Panc1 (cell line): ENCODE data around the gene RNASE7. TPM values are rescaled to one million over a fixed set of nuclear protein-coding genes. Genes with fewer than 3 reads are reported as not detected.

Experiments used
- ATAC-seq: fragments of 200-7000 bp; cut with Tn5 transposase; 2 replicates; pipeline ENCODE4 v1.9.1; 2020; ENCODE audit warnings: mild to moderate bottlenecking, moderate library complexity
- BruUV-seq: library from RNA; stranded (reverse); fragments of 400-500 nt; replicated peaks from 2 replicates; lab custom pipeline; 2021; lab: Mats Ljungman, UMichigan
- CTCF ChIA-PET: fragments of 300-600 bp; sonication (Branson Sonifier 250); formaldehyde crosslinking; loops from one replicate; lab custom pipeline; 2022; ENCODE audit warnings: antibody characterized with exemption; lab: Charles Lee
- POLR2A ChIA-PET: fragments of 300-600 bp; sonication (Branson Sonifier 250); formaldehyde crosslinking; loops from one replicate; lab custom pipeline; 2022; ENCODE audit warnings: antibody characterized with exemption; lab: Charles Lee
- DNase-seq: peaks from one replicate; pipeline ENCODE4 v3.0.0-alpha.2; 2010; ENCODE audit warnings: low read depth, low spot score
- H3K27ac ChIP-seq: 2 replicates; pipeline ENCODE4 v1.5.1; 2011; ENCODE audit warnings: mild to moderate bottlenecking, low read length, inconsistent platforms
- H3K27me3 ChIP-seq: fragments of 200-500 bp; sonication (Bioruptor generic); 2 replicates; pipeline ENCODE4 v1.6.0; 2014; ENCODE audit warnings: low read length, inconsistent platforms; ENCODE audit not compliant: control insufficient read depth, insufficient read depth
- H3K36me3 ChIP-seq: fragments of 200-500 bp; sonication (Bioruptor generic); 2 replicates; pipeline ENCODE4 v1.5.1; 2014; ENCODE audit warnings: inconsistent platforms, mild to moderate bottlenecking, low read length, moderate library complexity; ENCODE audit not compliant: control insufficient read depth, insufficient read depth
- H3K4me1 ChIP-seq: 2 replicates; pipeline ENCODE4 v1.5.1; 2011; ENCODE audit warnings: inconsistent platforms, mild to moderate bottlenecking, low read length, moderate library complexity; ENCODE audit not compliant: control insufficient read depth, insufficient read depth
- H3K4me3 ChIP-seq, 2 experiments: 2 replicates each; pipeline ENCODE4 v1.5.1; 2011 to 2012; ENCODE audit warnings: low read depth in 2 of 2, low read length in 2 of 2, mild to moderate bottlenecking in 2 of 2, inconsistent platforms in 1 of 2, moderate library complexity in 1 of 2
- H3K9me3 ChIP-seq: fragments of 200-500 bp; sonication (Bioruptor generic); 2 replicates; pipeline ENCODE4 v1.5.1; 2014; ENCODE audit warnings: low read depth, mild to moderate bottlenecking, inconsistent platforms, low read length, moderate library complexity; ENCODE audit not compliant: control insufficient read depth, insufficient read depth
- CTCF ChIP-seq: fragments of 450-650 bp; IDR thresholded peaks from 2 replicates; pipeline ENCODE4 v1.5.1; 2017; ENCODE audit warnings: mild to moderate bottlenecking
- POLR2AphosphoS5 ChIP-seq: IDR thresholded peaks from 2 replicates; pipeline ENCODE4 v1.6.1; 2012; ENCODE audit warnings: mild to moderate bottlenecking, low read depth, low read length, moderate library complexity
- REST ChIP-seq, 2 experiments: IDR thresholded peaks; 2 replicates each; pipeline ENCODE4 v1.6.1; 2011 to 2012; ENCODE audit warnings: low read depth in 2 of 2, control low read depth in 1 of 2, low read length in 1 of 2, mild to moderate bottlenecking in 1 of 2, moderate library complexity in 1 of 2; ENCODE audit not compliant: insufficient read depth in 1 of 2
- SIN3A ChIP-seq: IDR thresholded peaks from 2 replicates; pipeline ENCODE4 v1.6.1; 2012; ENCODE audit warnings: low read depth, mild to moderate bottlenecking, low read length, moderate library complexity, borderline replicate concordance; ENCODE audit not compliant: insufficient read depth
- TCF7L2 ChIP-seq: IDR thresholded peaks from 2 replicates; pipeline ENCODE4 v1.6.1; 2011; ENCODE audit warnings: mild to moderate bottlenecking, low read depth, low read length, inconsistent platforms
- in situ Hi-C: cut with HindIII; loops from 2 replicates; pipeline ENCODE4 v1.10.0; 2016; ENCODE audit warnings: low sequenced_read_pairs, low pct_unique_long_range_greater_than_20kb
- intact Hi-C: fragments of 100-400 bp; cut with micrococcal nuclease; formaldehyde crosslinking; loops from one replicate; pipeline ENCODE4 v1.10.0; 2022; ENCODE audit not compliant: unreplicated experiment
- total RNA-seq: library from RNA; stranded (reverse); gene quantifications from one replicate; pipeline ENCODE4 v1.2.1, GENCODE V29; 2021; ENCODE audit not compliant: unreplicated experiment

RNASE7 gene
- total RNA-seq, 1 experiment from 2014 or later: not detected

- no peaks in the 10 kb centered on the region for H3K27me3 ChIP-seq
- no peak overlapping the region for H3K27ac ChIP-seq
- peaks cover 6% of the 10 kb centered on the region for H3K36me3 ChIP-seq
- TF ChIP-seq TCF7L2 (no peak), POLR2AphosphoS5 (no peak), SIN3A (no peak), REST (IDR thresholded peaks at IDR 0.05; ENCODE audit: insufficient read depth in 1 of 2, low read depth in 2 of 2, low read length in 1 of 2) (no peak), CTCF (no peak)
- ChIA-PET POLR2A (interaction anchor here (0.6 kb wide), 2 partner anchors 8 to 387 kb away, joined by 4 read pairs; no protein-coding TSS in a partner anchor), CTCF (interaction anchor here (0.7 kb wide), 1 partner anchor 86 kb away, joined by 14 read pairs; no protein-coding TSS in a partner anchor)
- DNase-seq (no peak), ATAC-seq (no peak)
- no TSS peak for BruUV-seq
- H3K9me3 ChIP-seq: no peaks in the 10 kb centered on the region
- no peaks in the 10 kb centered on the region for H3K4me1 ChIP-seq
- H3K4me3 ChIP-seq: no peak overlapping the region
- intact Hi-C loops: no loop called here
- in situ Hi-C loops: no loop called here
Measured at GRCh38 chr14:20997115-20997514, 45.0 kb upstream of the RNASE7 start.

GRCh38 chr14:20997564-20997963 is 44.6 kb upstream of the RNASE7 start:
- in situ Hi-C loops: no loop called here
- no TSS peak for BruUV-seq
- H3K27me3 ChIP-seq: no peaks in the 10 kb centered on the region

GRCh38 chr14:20998139-20998538 is 44.0 kb upstream of the RNASE7 start:
- ATAC-seq (no peak), DNase-seq (no peak)
- H3K27ac ChIP-seq: no peak overlapping the region
- ChIA-PET CTCF (no interaction called here), POLR2A (no interaction called here)
- no peaks in the 10 kb centered on the region for H3K27me3 ChIP-seq
- in situ Hi-C loops: no loop called here
- H3K4me3 ChIP-seq: no peak overlapping the region
- BruUV-seq: no TSS peak
- H3K9me3 ChIP-seq: no peaks in the 10 kb centered on the region
- H3K36me3 ChIP-seq: peaks cover 1% of the 10 kb centered on the region
- intact Hi-C loops: no loop called here
- no peak for TF ChIP-seq TCF7L2
- no peak for TF ChIP-seq CTCF
- no peak for TF ChIP-seq POLR2AphosphoS5
- no peak for TF ChIP-seq REST (IDR thresholded peaks at IDR 0.05; ENCODE audit: insufficient read depth in 1 of 2, low read depth in 2 of 2, low read length in 1 of 2)
- no peak for TF ChIP-seq SIN3A
- no peaks in the 10 kb centered on the region for H3K4me1 ChIP-seq

More at GRCh38 chr14:20997564-20997963, 44.6 kb upstream of the RNASE7 start:
- POLR2A ChIA-PET: interaction anchor here (0.6 kb wide), 1 partner anchor 387 kb away, joined by 4 read pairs; no protein-coding TSS in a partner anchor
- ATAC-seq (no peak), DNase-seq (no peak)
- Histone ChIP-seq H3K4me1 (no peaks in the 10 kb centered on the region), H3K36me3 (peaks cover 6% of the 10 kb centered on the region), H3K27ac (no peak overlapping the region), H3K9me3 (no peaks in the 10 kb centered on the region), H3K4me3 (no peak overlapping the region)
- intact Hi-C loops: no loop called here
- TF ChIP-seq POLR2AphosphoS5 (no peak), SIN3A (no peak), TCF7L2 (no peak)
- CTCF ChIA-PET: interaction anchor here (0.7 kb wide), 1 partner anchor 86 kb away, joined by 14 read pairs; no protein-coding TSS in a partner anchor
